Pulmonary artery endothelial cell (primary cell): ENCODE measurements around the gene REXO1. TPM values are rescaled to one million over a fixed set of nuclear protein-coding genes. Genes with fewer than 3 reads are reported as not detected.
"Not testable (repeated sequence)": the region's sequence is repeated elsewhere in the genome, so short reads cannot be mapped to it uniquely, and the experiment has no call there.

Experiments used
- DNase-seq: peaks from one replicate; pipeline ENCODE4 v3.0.0-alpha.2; 2011; ENCODE audit warnings: low read depth, low spot score
- total RNA-seq: library from RNA; depleted of rRNA; stranded (reverse); fragments of >200 nt; gene quantifications from 2 replicates; pipeline ENCODE4 v1.2.3, GENCODE V29; 2014

Gene REXO1
- total RNA-seq, 1 donor from 2014 or later: 6.5 TPM

DNA sequence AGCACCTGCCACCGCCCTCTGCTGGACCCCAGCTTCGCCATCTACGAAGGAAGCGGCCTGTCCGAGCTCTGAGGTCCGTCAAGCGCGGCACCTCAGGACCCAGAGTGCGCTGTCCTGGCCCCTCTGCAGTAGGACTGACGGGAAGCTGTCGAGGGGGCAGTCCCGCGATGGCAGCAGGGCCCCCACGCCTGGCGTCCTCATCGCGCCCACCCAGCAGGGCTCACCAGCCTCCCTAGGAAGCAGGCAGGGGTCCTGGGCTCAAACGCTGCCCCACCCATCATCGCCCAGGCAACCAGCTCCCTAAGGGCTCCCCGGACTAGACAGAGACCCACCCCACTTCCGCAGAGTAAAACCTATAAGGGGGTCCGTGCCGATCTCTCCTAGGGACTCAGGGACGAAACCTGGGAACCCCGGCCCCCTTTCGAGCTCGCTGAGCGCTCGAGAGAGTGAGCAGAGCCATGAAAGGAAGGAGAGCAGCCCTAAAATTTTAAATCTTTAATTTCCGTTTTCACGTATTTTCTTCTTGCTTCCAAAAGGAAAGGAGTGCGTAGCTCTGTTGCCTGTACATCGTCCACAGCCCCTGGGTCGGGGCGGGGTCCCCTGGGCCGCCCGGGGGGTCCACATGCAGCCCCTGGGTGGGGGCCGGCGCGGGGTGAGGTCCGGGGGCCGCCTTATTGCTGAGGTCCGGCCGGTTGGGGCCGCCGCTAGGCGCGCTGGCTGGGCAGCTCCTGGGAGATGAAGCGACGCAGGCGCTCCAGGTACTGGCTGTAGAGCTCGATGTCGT lies 28.4 kb upstream of the REXO1 start:
- not testable (repeated sequence) for DNase-seq

- no peak for DNase-seq
Measured at GRCh38 chr19:1875646-1876495, 27.6 kb upstream of the REXO1 start.

DNA sequence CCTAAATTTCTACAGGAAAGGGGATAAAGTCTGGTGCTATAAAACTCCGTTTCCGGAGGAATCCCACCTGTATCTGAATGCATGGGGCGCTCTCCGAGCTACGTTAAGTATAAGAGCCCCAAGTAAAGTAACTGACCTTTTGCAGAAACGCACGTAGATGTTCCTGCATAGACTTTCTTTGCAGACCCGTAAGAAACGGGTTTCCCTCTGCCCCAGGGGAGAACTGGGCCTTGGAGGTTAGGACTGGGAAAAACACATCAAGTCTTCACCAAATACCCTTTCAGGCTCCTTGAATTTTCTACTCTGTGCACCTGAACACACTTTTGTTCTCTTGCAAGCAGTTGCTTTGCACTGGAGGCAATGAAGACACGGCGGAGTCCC lies 27.0 kb upstream of the REXO1 start:
- DNase-seq: not testable (repeated sequence)

DNA sequence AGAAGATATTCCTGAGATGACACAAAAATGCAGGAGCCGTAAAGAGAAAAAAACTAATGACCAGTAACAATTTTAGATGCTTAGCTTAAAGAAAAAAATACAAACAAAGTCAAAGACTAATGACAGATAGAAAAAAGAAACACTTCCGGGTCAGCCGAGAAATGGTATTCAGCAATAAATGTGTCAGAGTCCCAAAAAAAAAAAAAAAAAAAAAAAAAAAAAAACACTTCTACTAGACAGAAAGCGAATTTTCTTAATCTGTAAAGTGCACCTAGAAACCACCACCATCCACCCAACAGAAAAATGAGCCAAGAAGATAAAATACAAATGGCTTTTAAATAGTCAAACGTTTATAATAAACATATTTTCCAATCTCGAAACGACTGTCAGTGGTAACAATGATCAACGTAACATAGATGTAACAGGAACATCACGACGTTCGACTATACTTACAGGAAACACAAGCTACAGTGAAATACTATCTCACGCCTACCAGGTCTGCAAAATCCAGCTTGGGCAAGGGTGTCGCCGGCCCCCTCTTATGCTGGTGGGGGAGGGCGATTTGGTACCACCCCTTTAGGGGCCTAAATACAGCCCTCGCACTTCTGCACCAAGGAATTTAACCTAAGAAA lies 26.4 kb upstream of the REXO1 start:
- DNase-seq: no peak

GRCh38 chr19:1873524-1874473 lies 25.5 kb upstream of the REXO1 start:
- no peak for DNase-seq

- DNase-seq: no peak
Measured at GRCh38 chr19:1872807-1873523, 24.7 kb upstream of the REXO1 start.

DNA sequence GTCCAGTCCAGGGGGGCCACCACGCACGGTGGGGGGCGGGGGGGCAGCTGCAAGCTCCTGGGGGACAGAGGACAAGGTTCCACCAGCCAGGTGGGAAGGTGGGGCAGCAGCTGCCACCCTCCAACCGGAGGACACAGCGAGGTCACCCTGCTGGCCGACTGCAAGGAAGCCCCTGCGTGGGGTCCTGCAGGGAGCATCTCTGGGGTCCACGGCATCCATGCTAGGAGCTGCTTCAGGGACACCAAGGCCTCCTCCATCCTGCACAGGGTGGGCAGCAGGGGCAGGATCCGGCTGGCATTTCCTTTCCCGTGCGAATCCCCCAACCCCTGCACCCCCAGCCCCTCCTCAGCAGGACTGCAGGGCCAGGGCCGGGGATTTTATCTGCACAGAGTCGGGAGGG lies 23.3 kb upstream of the REXO1 start:
- DNase-seq: no peak

DNA sequence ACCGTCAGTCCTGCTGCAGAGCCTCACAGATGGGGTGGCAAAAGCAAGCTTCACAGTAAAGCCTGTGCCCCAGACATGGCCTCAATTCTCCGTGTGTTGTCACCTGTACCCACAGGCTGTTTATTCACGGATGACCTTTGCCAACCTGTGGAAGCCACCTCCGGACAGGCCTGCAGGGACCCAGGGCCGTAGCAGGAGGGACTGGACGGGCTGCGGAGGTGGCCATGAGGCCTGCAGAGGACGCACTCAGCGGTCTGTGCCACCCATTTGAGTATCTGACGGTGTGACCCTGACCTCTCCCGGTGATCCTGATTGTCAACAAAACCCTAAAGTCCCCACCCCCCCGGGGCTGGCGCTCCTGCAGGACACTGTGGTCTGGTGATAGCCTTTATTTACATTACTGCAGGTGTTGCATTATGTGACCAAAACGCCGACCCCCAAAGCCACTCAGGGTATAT lies 22.9 kb upstream of the REXO1 start:
- no peak for DNase-seq

GRCh38 chr19:1868971-1869370 lies 20.7 kb upstream of the REXO1 start:
- no peak for DNase-seq

DNA sequence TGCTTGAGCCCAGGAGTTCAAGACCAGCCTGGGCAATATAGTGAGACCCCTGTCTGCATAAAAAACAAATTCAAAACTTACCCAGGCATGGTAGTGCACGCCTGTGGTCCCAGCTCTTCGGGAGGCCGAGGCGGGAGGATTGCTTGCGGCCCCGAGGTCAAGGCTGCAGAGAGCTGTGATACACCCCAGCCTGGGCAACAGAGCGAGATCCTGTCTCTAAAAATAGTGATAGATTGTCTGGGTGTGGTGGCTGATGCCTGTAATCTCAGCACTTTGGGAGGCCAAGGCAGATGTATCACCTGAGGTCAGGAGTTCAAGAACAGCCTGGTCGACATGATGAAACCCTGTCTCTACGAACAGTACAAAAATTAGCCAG lies 19.1 kb upstream of the REXO1 start:
- DNase-seq: no peak

- DNase-seq: no peak
Measured at GRCh38 chr19:1866693-1867348, 18.5 kb upstream of the REXO1 start.

DNA sequence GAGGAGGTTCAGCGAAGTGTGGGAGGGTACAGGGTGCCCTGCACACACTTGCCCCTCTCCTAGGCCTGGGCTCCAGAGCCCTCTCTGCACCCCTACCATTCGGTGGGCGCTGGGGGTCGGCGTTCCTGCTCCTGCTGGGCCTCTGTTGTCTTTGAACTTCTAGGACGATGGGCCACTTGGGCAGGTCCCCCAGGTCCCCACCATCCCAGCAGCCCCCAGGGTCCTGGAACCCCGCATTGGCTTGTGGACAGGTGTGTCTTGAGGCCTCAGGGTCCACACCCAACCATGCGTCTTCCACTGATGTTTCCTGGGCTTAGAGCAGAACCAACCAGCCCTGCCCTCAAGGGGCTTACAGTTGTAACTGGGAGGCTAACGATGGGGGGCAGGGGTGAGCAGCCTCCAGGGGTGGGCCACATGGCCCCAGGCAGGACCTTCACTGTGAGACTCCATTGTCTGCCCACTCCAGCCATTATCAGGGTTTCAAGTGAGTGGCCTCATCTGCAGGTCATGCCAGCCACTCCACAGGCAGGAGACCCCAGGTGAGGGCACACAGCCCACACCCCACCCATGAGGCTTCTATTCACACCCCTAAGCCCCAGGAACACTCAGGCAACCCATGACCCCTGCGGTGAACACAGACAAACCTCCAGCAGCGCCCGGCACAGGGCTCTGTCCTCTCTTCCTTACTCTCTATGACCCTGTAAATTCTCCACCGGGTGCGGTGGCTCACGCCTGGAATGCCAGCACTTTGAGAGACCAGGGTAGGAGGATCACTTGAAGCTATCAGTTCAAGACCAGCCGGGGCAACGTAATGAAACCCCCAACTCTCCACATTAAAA lies 17.1 kb upstream of the REXO1 start:
- no peak for DNase-seq

DNA sequence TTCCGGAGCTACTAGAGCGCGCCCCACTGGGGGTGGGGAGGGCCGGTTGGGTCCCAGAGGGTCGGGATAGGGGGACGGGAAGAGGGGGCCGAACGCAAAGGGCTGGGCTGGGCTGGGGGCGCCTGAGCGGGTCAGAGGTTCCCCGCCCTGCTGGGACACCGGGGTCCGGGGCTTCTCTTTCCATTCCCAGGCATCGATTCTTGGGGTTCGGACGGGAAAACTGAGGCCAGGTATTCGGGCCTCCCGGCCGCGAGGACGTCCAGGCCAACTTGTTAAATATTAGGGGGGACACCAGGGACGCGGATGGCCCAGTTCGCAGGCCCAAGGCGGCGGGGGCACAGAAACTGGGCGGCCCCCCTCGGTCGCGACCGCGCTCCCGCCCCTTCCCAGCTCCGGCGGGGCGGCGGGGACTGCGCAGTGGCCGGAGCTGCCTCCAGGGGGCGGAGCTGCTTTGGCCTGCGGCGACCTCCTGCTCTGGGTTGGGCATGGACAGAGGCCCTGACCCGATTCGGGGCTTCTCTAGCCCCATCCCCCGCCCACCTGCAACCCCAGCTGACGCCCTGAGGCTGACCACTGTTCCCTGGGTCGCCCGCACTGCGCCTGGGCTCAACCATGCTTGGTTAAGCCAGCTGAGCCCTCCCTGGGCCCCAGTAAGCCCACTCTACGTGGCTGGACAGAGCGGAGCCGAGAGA lies 16.3 kb upstream of the REXO1 start:
- DNase-seq: no peak

- no peak for DNase-seq
Measured at GRCh38 chr19:1863638-1864479, 15.6 kb upstream of the REXO1 start.

DNA sequence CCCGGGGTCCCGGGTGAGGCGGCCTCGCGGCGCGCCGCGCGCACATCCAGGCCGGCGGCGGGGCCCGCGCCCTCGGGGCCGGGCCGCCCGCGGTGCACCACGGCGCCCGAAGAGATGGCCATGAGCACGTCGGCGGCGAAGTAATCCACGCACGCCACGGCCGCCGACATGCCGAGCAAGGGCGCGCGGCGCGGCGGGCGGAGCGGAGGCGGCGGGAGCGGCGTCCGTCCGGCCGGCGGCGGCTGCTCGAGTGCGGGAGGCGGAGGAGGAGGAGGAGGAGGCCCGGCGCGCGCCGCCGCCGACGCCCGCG lies 15.0 kb upstream of the REXO1 start, which contains the start of gene KLF16:
KLF16 (minus strand) TSS at position 252 of the 310 bp plus-strand sequence; CDS start at position 170, 82 bp downstream.
- DNase-seq: no peak

GRCh38 chr19:1862424-1863327 lies 14.4 kb upstream of the REXO1 start:
- no peak for DNase-seq
